ENCODE results near the gene RPL13A. TPM values are rescaled to one million over a fixed set of nuclear protein-coding genes. Genes with fewer than 3 reads are reported as not detected.

RPL13A gene
- total RNA-seq, 2 donors from 2014 or later = 1,758 to 2,456 TPM

GRCh38 chr19:49503582-49503962 lies 16.2 kb downstream of the RPL13A start:
- DNase-seq = no peak
- no peaks in the 10 kb centered on the region for H3K9me3 ChIP-seq
- peaks cover 0 to 3% of the 10 kb centered on the region in 2 donors for H3K36me3 ChIP-seq (replicated peaks in 1 of 2; ENCODE audit: insufficient read depth in 1 of 2, low read depth in 2 of 2)
- no peak overlapping the region for H3K27ac ChIP-seq
- no peak for ATAC-seq
- WGBS, 2 donors = 64 to 72% methylated on average over 9 of the region's 9 CpGs
- no peaks in the 10 kb centered on the region for H3K27me3 ChIP-seq
- intact Hi-C loops (cut with DNase I) = no loop called here
- H3K4me3 ChIP-seq = no peak overlapping the region
- no peak for TF ChIP-seq POLR2A (IDR thresholded peaks at IDR 0.05)
- no peak for TF ChIP-seq CTCF (IDR thresholded peaks at IDR 0.05)
- peaks cover 21% of the 10 kb centered on the region for H3K4me1 ChIP-seq

- H3K27ac ChIP-seq = no peak overlapping the region
- H3K4me3 ChIP-seq = no peak overlapping the region
- DNase-seq (peak; percentile 72 to 78 (median 76)), ATAC-seq (peak; percentile 82)
- H3K36me3 ChIP-seq (replicated peaks in 1 of 2; ENCODE audit: insufficient read depth in 1 of 2, low read depth in 2 of 2) = no peaks in the 10 kb centered on the region
- no peaks in the 10 kb centered on the region for H3K9me3 ChIP-seq
- peaks cover 7% of the 10 kb centered on the region for H3K4me1 ChIP-seq
- WGBS, 2 donors = 12 to 22% methylated on average over 7 to 8 of the region's 8 CpGs
- H3K27me3 ChIP-seq = no peaks in the 10 kb centered on the region
- peak; percentile 70 to 94 (median 87) for TF ChIP-seq CTCF (IDR thresholded peaks at IDR 0.05)
- no peak for TF ChIP-seq POLR2A (IDR thresholded peaks at IDR 0.05)
- intact Hi-C loops (cut with DNase I) = no loop called here
Observed at GRCh38 chr19:49506575-49507105, 19.2 kb downstream of the RPL13A start.

GRCh38 chr19:49507803-49508494 lies 20.5 kb downstream of the RPL13A start:
- H3K27me3 ChIP-seq = no peaks in the 10 kb centered on the region
- ATAC-seq = no peak
- WGBS, 2 donors = 72 to 82% methylated on average over 12 of the region's 12 CpGs

GRCh38 chr19:49512970-49513745 lies 25.8 kb downstream of the RPL13A start:
- intact Hi-C loops (cut with DNase I) = no loop called here
- ATAC-seq (peak; percentile 77), DNase-seq (peak in 3 of 4 donors; percentile 61 to 70 (median 62))
- Histone ChIP-seq H3K9me3 (no peaks in the 10 kb centered on the region), H3K27me3 (no peaks in the 10 kb centered on the region), H3K27ac (peak overlapping the region; percentile 54 to 84 (median 74)), H3K36me3 (replicated peaks in 1 of 2; ENCODE audit: insufficient read depth in 1 of 2, low read depth in 2 of 2) (no peaks in the 10 kb centered on the region), H3K4me3 (peak overlapping the region; percentile 45 to 52), H3K4me1 (peaks cover 38% of the 10 kb centered on the region)
- WGBS, 2 donors = 0 to 1% methylated on average over 14 to 43 of the region's 50 CpGs
- no peak for TF ChIP-seq POLR2A (IDR thresholded peaks at IDR 0.05)
- TF ChIP-seq CTCF (IDR thresholded peaks at IDR 0.05) = no peak

More at GRCh38 chr19:49507803-49508494, 20.5 kb downstream of the RPL13A start:
- intact Hi-C loops (cut with DNase I) = no loop called here
- Histone ChIP-seq H3K4me3 (no peak overlapping the region), H3K27ac (no peak overlapping the region), H3K9me3 (no peaks in the 10 kb centered on the region), H3K36me3 (replicated peaks in 1 of 2; ENCODE audit: insufficient read depth in 1 of 2, low read depth in 2 of 2) (no peaks in the 10 kb centered on the region), H3K4me1 (peaks cover 15% of the 10 kb centered on the region)
- no peak for DNase-seq
- TF ChIP-seq CTCF (IDR thresholded peaks at IDR 0.05) = no peak
- TF ChIP-seq POLR2A (IDR thresholded peaks at IDR 0.05) = no peak

All from body of pancreas (tissue), 4 donors.